Measurements from ENCODE around the gene PRR23E. TPM values are rescaled to one million over a fixed set of nuclear protein-coding genes. Genes with fewer than 3 reads are reported as not detected.
A peak's percentile ranks its signal among the peaks of the same experiment; 100 is the strongest.

PRR23E gene
- total RNA-seq, 6 experiments from 2014 or later, result not detected

DNA sequence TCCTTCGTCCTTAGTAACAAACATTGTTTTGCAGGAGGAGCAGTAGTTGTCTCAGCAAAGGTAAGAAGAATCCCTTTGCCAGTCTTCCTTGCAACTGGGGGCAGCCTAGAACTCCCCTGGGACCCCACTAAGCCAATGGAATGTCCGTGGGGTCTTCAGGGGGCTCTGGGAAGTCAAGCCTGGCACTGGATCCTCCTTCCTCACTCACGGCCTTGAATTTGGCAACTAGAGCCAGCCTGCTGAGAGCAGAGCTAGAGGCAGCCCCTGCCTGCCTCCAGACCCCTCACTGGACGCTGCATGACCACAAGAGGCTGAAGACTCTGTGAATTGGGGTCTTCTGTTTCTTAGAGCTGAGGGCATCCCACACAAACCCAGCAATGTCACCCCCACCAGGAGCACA, 18.6 kb upstream of the PRR23E start:
- peaks cover 7% of the 10 kb centered on the region for H3K27me3 Mint-ChIP-seq (ENCODE audit: insufficient read depth)
- no peak overlapping the region for H3K4me3 Mint-ChIP-seq
- H3K9me3 Mint-ChIP-seq, result no peaks in the 10 kb centered on the region; the same call in none of the 2 replicates
- H3K4me1 Mint-ChIP-seq (ENCODE audit: low read depth), result peaks cover 34% of the 10 kb centered on the region
- no peak for DNase-seq
- H3K36me3 Mint-ChIP-seq (ENCODE audit: low read depth), result no peaks in the 10 kb centered on the region; the same call in 1 of the 2 replicates
- no peak overlapping the region for H3K27ac Mint-ChIP-seq
- TF ChIP-seq, protein P1, sequence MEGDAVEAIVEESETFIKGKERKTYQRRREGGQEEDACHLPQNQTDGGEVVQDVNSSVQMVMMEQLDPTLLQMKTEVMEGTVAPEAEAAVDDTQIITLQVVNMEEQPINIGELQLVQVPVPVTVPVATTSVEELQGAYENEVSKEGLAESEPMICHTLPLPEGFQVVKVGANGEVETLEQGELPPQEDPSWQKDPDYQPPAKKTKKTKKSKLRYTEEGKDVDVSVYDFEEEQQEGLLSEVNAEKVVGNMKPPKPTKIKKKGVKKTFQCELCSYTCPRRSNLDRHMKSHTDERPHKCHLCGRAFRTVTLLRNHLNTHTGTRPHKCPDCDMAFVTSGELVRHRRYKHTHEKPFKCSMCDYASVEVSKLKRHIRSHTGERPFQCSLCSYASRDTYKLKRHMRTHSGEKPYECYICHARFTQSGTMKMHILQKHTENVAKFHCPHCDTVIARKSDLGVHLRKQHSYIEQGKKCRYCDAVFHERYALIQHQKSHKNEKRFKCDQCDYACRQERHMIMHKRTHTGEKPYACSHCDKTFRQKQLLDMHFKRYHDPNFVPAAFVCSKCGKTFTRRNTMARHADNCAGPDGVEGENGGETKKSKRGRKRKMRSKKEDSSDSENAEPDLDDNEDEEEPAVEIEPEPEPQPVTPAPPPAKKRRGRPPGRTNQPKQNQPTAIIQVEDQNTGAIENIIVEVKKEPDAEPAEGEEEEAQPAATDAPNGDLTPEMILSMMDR (IDR thresholded peaks at IDR 0.05), result no peak

GRCh38 chr3:127174715-127175140, 18.2 kb upstream of the PRR23E start:
- no peak overlapping the region for H3K4me3 Mint-ChIP-seq
- H3K27me3 Mint-ChIP-seq (ENCODE audit: insufficient read depth), result peaks cover 12% of the 10 kb centered on the region
- no peaks in the 10 kb centered on the region; the same call in 1 of the 2 replicates for H3K36me3 Mint-ChIP-seq (ENCODE audit: low read depth)
- peaks cover 34% of the 10 kb centered on the region for H3K4me1 Mint-ChIP-seq (ENCODE audit: low read depth)
- H3K9me3 Mint-ChIP-seq, result no peaks in the 10 kb centered on the region; the same call in none of the 2 replicates
- no peak overlapping the region for H3K27ac Mint-ChIP-seq
- TF ChIP-seq, protein P1 (IDR thresholded peaks at IDR 0.05), result no peak
- DNase-seq, result no peak

DNA sequence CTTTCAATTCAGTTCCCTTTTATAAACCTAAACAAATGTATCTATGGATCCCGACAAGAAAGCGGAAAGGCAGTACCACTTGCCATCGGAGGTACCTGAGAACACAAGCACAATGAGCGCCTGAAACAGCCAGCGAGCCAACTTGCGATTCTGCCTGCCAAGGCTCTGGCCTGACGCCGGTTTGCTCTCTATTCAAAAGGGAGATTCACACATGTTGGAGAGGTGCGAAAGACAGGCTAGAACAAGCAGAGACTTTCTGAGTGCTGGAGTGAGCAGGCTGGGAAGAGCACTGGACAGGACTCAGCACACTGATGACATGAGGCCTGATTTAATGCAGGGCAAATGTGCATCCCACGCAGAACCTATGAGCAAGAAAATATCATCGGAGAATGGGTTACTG, 17.7 kb upstream of the PRR23E start:
- peaks cover 31% of the 10 kb centered on the region for H3K4me1 Mint-ChIP-seq (ENCODE audit: low read depth)
- H3K27me3 Mint-ChIP-seq (ENCODE audit: insufficient read depth), result peaks cover 12% of the 10 kb centered on the region
- no peak overlapping the region for H3K27ac Mint-ChIP-seq
- H3K36me3 Mint-ChIP-seq (ENCODE audit: low read depth), result no peaks in the 10 kb centered on the region; the same call in 1 of the 2 replicates
- no peak overlapping the region for H3K4me3 Mint-ChIP-seq
- H3K9me3 Mint-ChIP-seq, result no peaks in the 10 kb centered on the region; the same call in none of the 2 replicates
- no peak for DNase-seq
- TF ChIP-seq, protein P1 (IDR thresholded peaks at IDR 0.05), result no peak

- Mint-ChIP-seq H3K4me1 (ENCODE audit: low read depth) (peaks cover 15% of the 10 kb centered on the region), H3K27ac (no peak overlapping the region), H3K27me3 (ENCODE audit: insufficient read depth) (peaks cover 20% of the 10 kb centered on the region), H3K9me3 (no peaks in the 10 kb centered on the region; the same call in none of the 2 replicates), H3K4me3 (no peak overlapping the region), H3K36me3 (ENCODE audit: low read depth) (no peaks in the 10 kb centered on the region; the same call in 1 of the 2 replicates)
- DNase-seq, result no peak
- TF ChIP-seq, protein P1 (IDR thresholded peaks at IDR 0.05), result peak; percentile 26; the same call in 1 of the 2 replicates
Observed at GRCh38 chr3:127177226-127177625, 15.7 kb upstream of the PRR23E start.

DNA sequence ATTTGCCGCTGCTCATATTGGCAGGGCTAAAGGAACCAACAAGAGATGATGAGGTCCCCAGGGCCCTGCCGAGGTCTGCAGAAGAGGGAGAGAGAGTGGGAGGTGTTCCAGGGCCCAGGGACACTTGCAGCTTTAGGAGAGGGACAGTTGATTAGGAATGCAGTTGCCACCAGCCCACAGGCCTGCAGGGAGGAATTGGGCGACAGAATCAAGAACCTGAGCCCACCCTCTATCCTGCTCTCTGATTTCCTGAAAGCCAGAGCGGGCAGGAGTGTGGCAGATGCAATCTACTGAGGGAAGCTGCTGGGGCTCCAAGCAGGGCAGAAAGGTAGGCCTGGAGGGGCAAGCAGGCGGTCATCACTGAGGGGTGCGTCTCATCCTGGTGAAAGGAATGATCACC, 12.1 kb upstream of the PRR23E start:
- TF ChIP-seq, protein P1 (IDR thresholded peaks at IDR 0.05), result no peak
- H3K27ac Mint-ChIP-seq, result no peak overlapping the region
- H3K27me3 Mint-ChIP-seq (ENCODE audit: insufficient read depth), result peaks cover 25% of the 10 kb centered on the region
- DNase-seq, result no peak
- H3K9me3 Mint-ChIP-seq, result no peaks in the 10 kb centered on the region; the same call in none of the 2 replicates
- no peaks in the 10 kb centered on the region for H3K4me1 Mint-ChIP-seq (ENCODE audit: low read depth)
- H3K36me3 Mint-ChIP-seq (ENCODE audit: low read depth), result no peaks in the 10 kb centered on the region; the same call in 1 of the 2 replicates
- no peak overlapping the region for H3K4me3 Mint-ChIP-seq

All from HFFc6 (cell line).